D721Med (cell line): Measurements from ENCODE around the gene IGF1R.

Experiments used
- DNase-seq: peaks from one replicate; pipeline ENCODE4 v3.0.0; 2011; ENCODE audit warnings: low spot score; ENCODE audit not compliant: insufficient read length
- FAIRE-seq: peaks from 2 replicates; lab custom pipeline; 2011; peaks lifted over from hg19 to GRCh38; lab: Jason Lieb, UNC
- TF ChIP-seq, protein P1 (sequence below): IDR thresholded peaks from 2 replicates; pipeline ENCODE4 v1.5.1; 2012; ENCODE audit warnings: mild to moderate bottlenecking, control low read depth; ENCODE audit not compliant: insufficient read depth; ENCODE audit errors: missing control alignments

IGF1R gene

GRCh38 chr15:98666441-98666840 is 18.1 kb downstream of the IGF1R start:
- FAIRE-seq (no peak), DNase-seq (no peak)
- TF ChIP-seq, protein P1, sequence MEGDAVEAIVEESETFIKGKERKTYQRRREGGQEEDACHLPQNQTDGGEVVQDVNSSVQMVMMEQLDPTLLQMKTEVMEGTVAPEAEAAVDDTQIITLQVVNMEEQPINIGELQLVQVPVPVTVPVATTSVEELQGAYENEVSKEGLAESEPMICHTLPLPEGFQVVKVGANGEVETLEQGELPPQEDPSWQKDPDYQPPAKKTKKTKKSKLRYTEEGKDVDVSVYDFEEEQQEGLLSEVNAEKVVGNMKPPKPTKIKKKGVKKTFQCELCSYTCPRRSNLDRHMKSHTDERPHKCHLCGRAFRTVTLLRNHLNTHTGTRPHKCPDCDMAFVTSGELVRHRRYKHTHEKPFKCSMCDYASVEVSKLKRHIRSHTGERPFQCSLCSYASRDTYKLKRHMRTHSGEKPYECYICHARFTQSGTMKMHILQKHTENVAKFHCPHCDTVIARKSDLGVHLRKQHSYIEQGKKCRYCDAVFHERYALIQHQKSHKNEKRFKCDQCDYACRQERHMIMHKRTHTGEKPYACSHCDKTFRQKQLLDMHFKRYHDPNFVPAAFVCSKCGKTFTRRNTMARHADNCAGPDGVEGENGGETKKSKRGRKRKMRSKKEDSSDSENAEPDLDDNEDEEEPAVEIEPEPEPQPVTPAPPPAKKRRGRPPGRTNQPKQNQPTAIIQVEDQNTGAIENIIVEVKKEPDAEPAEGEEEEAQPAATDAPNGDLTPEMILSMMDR: no peak

- TF ChIP-seq, protein P1: no peak
- FAIRE-seq (no peak), DNase-seq (no peak)
Observed at GRCh38 chr15:98666841-98667240, 18.5 kb downstream of the IGF1R start.

DNA sequence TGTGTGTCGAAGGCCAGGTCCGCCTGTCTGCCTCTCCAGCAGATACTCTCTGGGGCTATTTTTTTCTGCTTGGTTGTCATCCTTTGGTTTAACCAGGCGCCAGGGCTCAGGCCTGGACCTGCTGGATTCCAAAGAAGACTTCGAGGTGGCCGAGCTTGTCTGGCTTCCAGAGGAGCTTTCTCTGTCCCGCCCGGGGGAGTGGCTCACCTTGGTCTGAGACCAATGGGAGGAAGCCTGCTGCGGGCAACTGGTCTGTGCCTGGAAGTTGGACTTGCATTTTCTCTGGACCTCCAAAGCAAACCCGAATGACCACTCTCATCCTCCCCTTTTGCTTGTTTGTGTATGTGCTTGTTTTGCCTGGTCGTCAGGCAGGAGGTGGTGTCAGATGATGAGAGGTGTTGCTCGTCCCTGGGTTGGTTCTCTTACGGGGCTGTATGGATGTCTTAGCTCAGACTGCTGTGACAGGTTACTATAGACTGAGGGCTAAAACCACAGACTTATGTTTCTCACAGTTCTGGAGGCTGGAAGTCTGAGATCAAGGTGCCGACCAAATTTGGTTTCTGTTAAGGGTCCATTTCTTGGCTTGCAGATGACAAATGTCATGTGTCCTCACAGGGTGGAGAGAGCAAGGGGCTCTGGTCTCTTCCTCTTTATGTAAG is 19.3 kb downstream of the IGF1R start:
- no peak for FAIRE-seq
- DNase-seq: no peak
- TF ChIP-seq, protein P1: no peak

- FAIRE-seq (no peak), DNase-seq (no peak)
- TF ChIP-seq, protein P1: no peak
Observed at GRCh38 chr15:98668566-98669308, 20.4 kb downstream of the IGF1R start.

DNA sequence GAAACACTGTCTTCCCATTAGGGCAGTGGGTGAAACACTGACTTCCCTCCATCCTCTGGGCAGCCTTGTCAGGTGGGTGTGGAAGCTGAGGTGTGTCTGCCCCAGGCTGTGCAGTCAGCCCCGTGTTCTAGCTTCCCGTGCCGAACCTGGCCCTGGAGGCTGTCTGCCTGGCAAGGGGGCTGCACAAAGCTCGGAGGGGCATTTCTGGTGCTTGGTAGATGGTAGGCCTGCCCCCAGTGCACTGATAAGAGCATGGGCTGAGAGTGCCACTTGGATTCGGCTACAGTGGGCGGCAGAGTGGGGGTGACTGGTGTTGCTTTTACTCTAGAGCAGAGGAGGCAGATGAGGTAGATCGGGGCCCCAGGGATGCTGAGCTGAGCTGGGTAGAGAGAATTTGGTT is 21.3 kb downstream of the IGF1R start:
- TF ChIP-seq, protein P1: no peak
- no peak for FAIRE-seq
- DNase-seq: no peak

DNA sequence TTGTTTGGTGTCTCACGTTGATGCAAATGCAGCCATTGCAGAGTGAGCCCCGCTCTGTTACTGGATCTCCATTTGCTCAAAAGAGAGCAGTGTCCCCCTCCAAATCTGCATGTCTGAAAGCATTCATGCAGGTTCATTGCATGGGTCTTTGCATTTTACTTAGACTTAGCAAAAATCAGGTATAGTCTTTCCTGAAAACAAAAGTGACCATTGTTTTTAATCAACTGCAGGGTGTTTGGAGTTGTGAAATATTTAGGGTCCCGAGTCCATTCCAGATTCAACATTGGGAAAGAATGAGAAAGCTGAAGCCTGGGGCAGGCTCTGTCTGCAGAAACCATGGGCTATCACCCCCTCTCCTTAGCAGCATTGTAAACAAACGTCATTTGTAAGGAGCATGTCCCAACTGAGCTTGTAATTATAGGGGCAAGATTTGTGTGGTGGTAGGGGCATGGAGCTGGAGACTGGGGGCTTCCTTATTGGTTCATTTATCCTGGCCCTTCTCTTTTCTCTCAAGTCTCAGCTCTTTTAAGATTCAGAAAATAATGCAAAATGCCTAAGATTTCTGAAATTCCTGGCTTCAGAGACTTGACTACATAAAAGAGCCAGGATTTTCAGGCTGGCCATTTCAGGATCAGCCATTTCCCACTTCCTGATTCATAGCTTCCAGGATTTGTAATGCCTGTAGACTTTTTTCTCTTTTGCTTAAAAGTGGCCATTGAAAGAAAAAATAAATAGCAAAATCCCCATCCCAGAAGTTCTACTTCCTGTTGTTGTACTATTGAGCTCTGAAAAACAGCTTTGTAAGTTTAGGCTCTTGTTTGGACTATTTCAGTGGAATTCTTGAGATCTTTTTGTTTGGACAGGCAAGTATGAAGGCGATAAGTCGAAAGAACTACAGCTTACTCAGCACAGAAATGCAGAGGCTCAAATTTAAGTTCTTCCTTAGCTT is 23.0 kb downstream of the IGF1R start:
- TF ChIP-seq, protein P1: no peak
- DNase-seq (no peak), FAIRE-seq (no peak)
